ENCODE data around the gene MALRD1.

MALRD1 gene

DNA sequence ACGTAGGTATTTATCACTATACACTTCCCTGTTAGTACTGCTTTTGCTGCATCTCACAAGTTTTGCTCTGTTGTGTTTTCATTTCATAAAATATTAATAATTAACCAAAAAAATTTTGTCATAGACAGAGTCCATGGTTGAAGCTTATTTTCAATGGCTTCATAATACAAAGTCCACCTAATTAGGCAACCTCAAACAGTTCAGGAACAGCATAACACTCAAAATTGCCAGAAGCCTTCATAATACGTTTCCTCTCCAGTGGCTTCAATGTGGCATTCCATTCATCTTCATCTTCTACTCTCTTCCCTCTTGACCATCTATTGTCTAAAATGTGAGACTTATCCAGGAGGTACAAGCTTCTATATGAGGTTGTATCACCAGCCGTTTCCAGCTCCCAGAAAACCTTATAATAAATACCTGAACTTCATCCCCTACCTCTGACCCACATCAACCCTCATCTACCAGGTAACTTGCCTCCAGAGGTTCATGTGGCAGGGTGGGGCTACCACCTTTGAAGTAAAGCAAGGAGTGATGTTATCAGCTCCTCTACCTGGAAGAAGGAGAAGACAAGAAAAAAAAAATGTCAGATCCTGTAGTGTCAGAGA, 337.3 kb downstream of the MALRD1 start:
- DNase-seq = no peak

- no peak for DNase-seq
Observed at GRCh38 chr10:19408924-19409323, 360.3 kb downstream of the MALRD1 start.

GRCh38 chr10:19411119-19411518, 362.5 kb downstream of the MALRD1 start:
- DNase-seq = no peak

DNA sequence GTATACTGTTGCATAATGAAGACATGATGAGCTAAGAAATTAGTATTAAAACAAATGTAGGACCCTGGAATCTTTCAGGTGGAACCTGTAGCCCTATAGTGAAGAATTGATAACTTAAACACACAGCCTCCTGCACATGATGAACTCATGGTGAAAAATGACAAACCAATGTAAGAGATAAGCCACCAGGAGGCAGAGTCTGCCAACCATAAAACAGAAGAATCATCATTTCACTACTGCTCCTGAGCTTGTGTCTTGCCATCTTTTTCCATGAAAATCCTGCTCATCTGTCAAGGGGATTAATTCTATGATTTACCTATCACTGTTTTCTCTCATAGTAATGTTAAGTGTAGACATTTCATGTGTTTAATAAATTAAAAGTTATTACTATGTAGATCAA, 363.9 kb downstream of the MALRD1 start:
- no peak for DNase-seq

DNA sequence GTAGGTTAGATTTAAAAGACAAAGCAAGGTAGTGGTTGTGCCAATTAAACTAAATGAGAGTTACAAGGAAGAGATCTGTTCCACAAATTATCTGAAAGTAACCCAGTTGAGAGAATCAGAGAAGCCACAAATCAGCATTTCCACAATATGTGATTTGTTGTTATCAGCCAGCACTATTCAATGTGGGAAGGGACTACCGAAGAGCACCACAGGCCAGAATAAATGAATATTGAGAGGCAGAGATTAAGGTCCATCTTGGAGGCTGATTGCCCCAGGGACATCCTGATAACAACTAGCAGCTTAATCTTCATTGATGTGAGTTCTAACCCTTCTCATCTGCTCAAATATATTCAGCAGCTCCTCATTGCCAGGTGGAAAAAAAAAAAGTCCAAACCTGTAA, 367.6 kb downstream of the MALRD1 start:
- no peak for DNase-seq

DNA sequence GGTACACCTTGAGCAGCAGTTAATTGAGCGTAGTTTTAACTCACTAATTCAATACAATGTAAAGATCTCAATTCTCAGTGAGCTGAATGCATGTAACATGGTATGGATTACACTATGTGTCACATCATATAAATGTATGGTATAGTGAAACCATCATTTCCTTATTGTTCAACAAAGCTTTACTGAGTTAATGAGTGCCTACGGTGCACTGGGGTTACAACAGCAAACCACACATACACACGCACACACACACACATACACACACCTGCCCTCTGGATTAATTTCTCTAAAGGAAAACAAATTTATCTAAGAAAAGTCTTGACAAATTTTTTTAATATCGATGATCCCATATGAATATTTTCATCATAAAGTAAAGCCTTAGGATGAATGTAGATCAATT, 369.1 kb downstream of the MALRD1 start:
- DNase-seq = no peak

DNA sequence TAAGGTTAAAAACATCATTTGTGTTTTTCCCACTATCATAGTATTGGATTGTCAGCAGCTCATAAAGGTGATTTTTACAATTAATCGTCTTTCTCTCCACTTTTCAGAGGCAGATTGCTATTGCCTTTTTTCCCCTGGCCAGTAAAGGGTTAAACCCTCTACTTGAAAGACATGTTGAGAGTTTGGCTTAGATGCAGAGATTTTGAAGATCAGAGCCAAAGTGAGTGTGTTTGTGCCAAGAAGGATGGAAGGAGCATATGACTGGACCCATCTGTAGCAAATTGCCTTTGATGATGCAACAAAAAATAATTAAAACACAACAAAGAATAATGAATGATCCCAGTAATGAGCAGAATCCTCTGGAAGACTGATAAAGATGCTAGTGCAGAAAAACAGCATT, 373.1 kb downstream of the MALRD1 start:
- DNase-seq = no peak

GRCh38 chr10:19426034-19426433, 377.4 kb downstream of the MALRD1 start:
- no peak for DNase-seq

DNA sequence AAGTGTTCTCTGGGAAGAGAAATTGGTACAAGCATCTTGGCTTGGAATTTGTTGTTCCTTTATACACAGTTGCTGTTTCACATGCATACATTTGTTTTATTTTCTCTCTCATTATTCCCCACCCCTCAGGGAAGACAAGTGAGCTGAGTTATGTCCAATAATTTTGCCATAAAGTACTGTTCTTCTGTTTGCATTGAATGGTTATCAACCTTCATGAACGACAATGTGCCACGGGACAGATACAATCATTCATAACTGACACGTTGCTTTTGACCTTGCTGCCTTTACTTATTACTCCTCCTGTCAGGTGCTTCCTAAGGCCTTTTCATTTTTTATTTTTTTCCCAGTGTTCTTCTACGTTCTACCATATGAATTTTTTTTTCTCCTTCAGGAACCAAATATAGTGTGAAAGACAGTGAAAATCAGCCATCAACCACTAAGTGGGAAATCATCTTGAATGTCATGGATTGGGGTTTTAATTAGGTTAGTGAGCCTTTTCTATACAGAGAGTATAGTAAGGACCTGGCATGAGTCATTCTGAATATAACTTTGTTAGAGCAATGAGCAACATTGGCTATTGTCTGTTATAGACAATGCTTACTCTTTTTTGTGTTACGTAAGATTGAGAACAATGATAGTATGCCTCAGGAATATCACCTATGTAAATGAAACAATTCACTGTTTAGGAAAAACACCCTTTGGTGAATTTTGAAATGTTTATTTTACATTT, 383.2 kb downstream of the MALRD1 start:
- no peak for DNase-seq

DNA sequence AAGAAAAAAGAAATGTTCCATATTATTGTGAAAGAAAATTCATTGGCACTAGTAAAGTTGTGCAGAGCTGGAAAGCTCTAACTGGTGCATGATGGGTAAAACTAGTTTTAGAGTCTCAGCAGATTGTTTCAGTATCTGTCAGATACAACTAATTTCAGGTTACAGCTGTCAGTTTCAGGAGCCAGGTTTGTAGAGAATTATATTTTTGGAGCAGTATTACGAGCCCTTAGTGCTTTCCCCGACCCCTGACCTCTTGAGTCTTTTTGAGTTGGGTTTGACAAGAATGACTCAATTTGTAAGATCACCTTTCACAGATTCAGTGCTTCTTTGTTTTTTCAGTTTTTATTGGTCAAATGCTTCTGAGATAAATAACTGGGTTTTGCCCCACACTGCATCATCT, 401.3 kb downstream of the MALRD1 start:
- no peak for DNase-seq

DNA sequence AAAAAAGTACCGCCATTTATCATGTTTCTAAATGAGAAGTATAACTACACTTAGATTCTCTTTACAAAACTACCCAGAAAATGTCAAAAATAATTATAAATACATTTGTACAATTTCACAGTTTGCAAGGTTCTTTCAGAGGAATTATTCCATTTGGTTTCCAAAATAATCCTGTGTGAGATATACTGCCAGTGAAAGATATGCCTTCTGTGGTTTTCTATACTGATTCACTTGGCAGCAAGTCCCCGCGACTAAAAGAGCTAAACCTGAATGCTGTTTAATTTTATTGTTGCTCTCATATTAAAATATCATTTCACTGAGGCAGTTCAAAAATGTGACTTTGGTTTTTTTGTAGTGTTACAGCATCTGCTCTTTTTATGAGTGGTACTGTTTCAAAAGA, 402.8 kb downstream of the MALRD1 start:
- no peak for DNase-seq

- DNase-seq = no peak
Observed at GRCh38 chr10:19451937-19452336, 403.3 kb downstream of the MALRD1 start.

GRCh38 chr10:19453967-19454366, 405.4 kb downstream of the MALRD1 start:
- no peak for DNase-seq

GRCh38 chr10:19461588-19461987, 413.0 kb downstream of the MALRD1 start:
- no peak for DNase-seq

DNA sequence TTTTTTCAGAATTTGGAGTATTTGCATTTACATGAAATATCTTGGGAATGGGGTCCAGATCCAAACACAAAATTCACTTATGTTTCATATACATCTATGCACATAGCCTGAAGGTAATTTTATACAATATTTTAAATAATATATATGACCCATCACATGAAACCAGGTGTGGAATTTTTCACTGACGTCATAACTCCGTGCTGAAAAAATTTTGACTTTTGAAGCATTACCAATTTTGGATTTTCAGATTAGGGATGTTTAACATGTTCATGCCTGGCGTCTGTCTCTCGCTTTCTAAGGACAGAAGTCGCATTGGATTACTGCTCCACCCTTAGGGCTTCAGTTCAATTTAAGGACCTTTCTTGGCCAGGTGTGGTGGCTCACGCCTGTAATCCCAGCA, 418.1 kb downstream of the MALRD1 start:
- DNase-seq = no peak

- DNase-seq = no peak
Observed at GRCh38 chr10:19468413-19468812, 419.8 kb downstream of the MALRD1 start.

DNA sequence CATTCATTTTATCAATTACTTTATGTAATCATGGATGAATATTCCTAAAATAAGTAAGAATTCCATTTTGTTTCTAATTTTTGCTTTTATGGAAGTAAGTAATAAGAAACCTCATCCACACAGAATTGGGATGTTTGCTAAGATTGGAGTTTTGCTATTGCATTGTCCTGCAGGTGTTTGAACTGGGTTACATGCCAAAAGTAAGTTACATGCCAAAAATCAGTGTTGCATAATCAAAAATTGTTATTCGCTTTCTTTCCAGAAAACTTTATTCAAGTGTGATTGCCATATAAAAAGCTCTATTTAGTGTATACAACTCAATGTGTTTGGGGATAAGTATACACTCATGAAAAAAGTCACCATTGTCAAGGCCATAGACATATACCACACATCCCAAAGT, 420.9 kb downstream of the MALRD1 start:
- DNase-seq = no peak

DNA sequence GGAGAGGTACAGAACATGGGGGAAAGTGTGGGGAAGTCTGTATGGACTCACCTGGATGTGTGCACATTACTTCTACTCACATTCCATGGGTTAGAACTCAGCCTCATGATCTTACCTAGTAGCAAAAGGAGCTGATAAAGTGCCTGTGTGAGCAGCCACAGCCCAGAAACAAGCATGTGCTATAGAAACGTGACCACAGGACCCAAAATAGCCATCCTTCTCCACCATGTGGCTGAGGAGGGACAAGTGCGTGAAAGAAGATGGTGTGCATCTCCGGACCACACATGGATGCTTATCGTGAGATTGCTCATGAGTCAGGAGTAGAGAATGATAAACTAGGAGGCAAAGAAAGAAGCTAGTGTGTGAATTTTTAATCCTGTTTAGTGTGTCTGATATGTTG, 431.3 kb downstream of the MALRD1 start:
- no peak for DNase-seq

GRCh38 chr10:19480353-19480752, 431.8 kb downstream of the MALRD1 start:
- DNase-seq = no peak

GRCh38 chr10:19483421-19483820, 434.8 kb downstream of the MALRD1 start:
- no peak for DNase-seq

GRCh38 chr10:19488592-19489280, 440.1 kb downstream of the MALRD1 start:
- no peak for DNase-seq

DNA sequence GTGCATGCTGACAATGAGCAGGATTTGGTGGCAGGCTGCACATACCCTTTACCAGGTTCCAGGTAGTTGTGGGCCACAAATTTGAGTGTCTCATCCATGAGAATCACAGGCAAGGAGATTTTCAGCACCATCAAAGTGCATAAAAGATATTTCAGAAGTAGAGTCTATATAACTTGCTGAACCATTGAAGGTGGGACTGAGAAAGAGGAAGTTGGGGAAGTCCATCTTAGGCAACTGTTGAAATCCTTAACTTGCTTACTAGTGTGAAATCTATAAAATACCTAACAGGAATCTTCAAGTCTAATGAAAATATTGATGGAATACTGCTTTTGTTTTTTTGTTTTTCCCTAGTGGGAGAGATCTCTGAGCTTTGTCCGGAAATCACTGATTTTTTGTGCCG, 442.6 kb downstream of the MALRD1 start:
- DNase-seq = no peak

DNA sequence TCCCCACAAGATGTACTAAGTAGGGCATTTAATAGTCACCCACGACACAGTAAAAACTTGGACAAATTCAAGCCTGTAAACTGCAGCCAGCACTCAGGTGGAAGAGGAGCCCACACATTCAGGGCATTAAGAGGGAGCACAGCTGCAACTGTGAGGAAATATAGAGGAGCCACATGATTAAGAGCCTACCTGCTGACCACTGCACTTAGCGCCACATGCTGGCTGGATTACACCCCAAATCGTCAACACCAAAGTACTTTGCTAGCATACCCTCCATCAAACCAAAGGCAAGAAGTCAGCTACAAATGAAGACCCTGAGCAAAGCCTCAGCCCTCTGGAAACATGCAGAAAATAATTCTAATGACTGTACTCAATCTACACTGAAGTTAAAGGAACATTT, 445.3 kb downstream of the MALRD1 start:
- DNase-seq = no peak

GRCh38 chr10:19497026-19497425, 448.4 kb downstream of the MALRD1 start:
- no peak for DNase-seq

Data from activated gamma-delta T cell treated with Interleukin-2 at 50 U/mL for 16 hours (primary cell).